GM19395 (cell line): ENCODE data around the gene DGLUCY.
"Not testable (repeated sequence)": the region's sequence is repeated elsewhere in the genome, so short reads cannot be mapped to it uniquely, and the experiment has no call there.

Source experiments
- ATAC-seq: cut with Tn5 transposase; IDR thresholded peaks from one replicate; pipeline ENCODE4 v1.9.1; 2021; ENCODE audit warnings: mild to moderate bottlenecking, moderate library complexity; ENCODE audit not compliant: unreplicated experiment

DGLUCY gene

GRCh38 chr14:91167380-91167770 lies 53.5 kb downstream of the DGLUCY start:
- ATAC-seq = no peak

DNA sequence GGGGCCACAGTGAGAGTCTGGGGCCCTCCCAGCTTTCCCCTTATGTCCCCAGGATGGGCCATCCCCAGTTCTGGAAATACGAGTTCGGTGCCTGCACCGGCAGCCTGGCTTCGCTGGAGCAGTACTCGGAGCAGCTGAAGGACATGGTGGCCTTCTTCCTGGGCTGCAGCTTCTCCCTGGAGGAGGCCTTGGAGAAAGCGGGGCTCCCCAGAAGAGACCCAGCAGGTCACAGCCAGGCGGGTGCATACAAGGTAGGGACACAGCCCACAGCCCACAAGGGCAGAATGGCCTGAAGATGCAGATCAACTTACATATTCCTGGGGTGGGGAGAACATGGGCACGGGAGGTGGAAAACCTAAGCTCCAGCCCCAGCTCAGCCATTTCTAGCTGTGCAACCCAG lies 56.1 kb downstream of the DGLUCY start:
- ATAC-seq = no peak

DNA sequence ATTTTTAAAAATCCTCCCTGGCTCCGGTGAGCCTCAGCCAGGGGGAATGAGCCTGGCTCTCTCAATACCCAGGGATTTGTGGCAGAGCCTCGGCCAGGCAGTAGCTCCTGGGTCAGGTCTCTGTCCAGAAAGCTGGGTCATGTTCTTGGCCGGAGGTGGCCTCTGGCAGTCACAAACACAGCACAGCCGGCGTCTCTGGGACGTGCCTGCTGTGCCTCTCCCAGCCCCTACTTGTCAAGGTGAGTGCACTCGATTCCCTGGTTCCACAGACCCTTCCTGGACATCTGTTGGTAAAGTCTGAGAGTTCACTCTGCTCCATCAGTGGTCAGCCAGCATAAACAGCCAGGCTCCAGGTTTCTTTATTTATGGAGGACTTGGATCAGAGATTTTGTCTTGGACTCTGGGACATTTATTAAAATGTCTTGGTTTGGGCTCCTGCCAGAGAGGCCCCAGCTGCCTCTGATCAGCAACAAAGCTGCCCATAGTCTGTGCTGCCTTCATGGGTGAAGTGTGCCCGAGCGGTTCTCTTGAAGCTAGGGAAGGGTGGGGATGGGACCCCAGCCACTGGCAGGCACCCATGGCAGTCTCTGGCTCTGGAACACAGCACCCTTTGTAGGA lies 56.7 kb downstream of the DGLUCY start:
- ATAC-seq = no peak

DNA sequence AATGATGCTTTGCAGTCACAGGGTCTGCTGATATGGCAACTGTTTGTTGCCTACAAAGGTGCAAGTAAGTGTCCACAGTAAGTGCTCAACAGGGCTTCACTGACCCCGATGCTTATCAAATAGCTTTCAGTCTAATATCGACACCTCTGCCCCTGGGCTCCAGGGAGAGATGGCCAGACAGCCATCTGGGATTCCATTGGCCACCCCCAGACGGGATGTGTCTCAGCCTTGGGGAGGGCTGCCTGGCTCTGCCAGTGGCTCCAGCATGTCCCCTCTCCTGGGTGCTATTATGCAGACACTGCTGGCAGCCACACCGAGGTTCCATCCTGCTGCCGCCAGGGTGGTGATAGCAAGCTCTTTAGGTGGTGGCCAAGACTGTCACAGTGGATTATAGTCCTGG lies 57.4 kb downstream of the DGLUCY start:
- ATAC-seq = no peak

GRCh38 chr14:91173221-91173670 lies 59.4 kb downstream of the DGLUCY start:
- no peak for ATAC-seq

DNA sequence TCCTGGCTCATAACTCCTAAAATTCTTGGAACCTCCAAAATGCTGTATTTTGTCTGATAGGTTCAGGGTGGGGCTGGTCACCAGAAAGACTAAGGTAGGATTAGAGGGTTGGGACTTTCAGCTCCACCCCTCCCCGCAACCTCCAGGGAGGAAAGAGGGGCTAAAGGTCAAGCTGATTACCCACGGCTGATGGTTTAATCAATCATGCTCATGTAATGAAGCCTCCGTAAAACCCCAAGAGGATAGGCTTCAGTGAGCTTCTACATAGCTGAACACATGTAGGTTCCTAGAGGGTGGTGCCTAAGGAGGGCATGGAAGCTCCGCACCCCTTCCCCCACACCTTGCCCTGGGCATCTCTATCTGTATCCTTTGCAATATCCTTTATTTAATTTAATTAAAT lies 60.0 kb downstream of the DGLUCY start:
- ATAC-seq = no peak

DNA sequence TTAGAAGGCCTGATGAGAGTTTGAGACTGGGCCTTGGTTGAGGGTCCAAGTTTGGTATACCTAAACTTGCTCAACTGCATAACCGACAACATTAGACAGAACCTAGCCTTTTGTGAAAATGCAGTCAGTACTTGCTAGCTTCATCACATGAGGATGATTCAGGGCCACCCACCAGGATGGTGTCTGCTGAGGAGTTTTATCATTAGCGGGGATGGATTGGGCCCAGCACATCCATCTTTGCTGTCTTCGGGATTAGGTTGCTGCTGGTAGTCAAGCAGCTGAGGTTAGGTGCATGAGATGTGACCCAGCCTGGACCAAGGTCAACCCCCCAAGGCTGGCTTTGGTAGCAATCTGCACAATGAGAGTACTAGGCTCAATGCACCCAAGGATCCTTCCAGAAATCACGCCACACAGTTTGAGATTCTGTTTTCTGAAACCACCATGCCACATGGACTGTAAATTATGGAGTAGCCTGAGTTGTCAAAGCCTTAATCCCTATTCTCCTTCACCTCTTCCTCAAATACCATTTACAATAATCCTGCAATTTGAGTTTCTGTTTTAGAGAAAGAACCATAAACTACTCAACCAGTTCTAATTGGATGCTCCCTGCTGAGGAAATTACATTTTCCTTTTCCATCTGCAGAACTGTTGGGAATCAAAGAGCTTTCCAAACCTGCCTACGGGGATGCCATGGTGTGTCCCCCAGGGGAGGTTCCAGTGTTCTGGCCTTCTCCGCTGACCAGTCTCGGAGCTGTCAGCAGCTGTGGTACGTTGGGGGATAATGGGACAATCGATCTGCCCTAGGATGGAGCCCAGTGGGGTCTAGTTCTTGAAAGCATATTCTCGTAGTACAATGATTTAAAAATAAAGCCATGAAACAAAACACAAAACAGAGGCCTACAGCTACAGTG lies 61.7 kb downstream of the DGLUCY start:
- no peak for ATAC-seq

GRCh38 chr14:91177073-91178034 lies 63.5 kb downstream of the DGLUCY start:
- ATAC-seq = peak; percentile 62

DNA sequence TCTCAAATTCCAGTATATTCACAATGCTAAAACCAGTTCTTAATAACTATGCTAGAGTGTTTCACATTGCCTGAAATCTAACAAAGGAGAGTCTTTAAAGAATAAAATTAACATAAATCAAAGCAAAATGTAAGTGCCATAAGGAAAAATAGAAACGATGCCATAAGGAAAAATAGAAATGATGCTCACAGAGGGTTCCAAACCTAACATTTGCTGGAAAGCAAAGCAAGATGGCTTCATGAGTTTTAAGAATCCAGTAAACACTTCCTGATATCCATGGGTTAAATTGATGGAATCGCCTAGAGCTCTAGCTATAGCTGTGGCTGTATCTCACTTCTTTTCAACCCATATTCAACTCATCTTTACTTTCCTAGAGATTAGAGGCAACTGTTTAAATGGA lies 66.7 kb downstream of the DGLUCY start:
- ATAC-seq = no peak

- not testable (repeated sequence) for ATAC-seq
These were observed 68.9 kb downstream of the DGLUCY start for GRCh38 chr14:91182753-91183152.

- no peak for ATAC-seq
These were observed 70.7 kb downstream of the DGLUCY start for GRCh38 chr14:91184559-91184958.

DNA sequence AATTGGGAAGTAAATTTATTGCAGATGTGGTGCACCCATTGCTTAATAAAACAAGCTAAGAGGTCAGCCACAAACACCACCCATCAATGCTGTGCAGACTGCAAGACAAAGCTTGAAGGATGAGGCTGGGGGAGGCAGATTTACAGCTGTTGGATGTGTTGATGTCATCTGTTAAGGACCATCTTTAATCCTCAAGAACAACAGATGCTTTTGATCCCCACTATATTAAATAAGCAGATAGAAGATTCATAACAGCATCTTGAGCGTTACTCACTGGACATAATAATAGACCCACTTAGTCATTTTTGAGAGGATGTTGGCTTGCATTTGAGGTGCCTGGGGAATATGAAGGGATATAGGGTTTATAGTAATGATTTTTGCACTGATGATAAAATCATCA lies 71.8 kb downstream of the DGLUCY start:
- no peak for ATAC-seq

DNA sequence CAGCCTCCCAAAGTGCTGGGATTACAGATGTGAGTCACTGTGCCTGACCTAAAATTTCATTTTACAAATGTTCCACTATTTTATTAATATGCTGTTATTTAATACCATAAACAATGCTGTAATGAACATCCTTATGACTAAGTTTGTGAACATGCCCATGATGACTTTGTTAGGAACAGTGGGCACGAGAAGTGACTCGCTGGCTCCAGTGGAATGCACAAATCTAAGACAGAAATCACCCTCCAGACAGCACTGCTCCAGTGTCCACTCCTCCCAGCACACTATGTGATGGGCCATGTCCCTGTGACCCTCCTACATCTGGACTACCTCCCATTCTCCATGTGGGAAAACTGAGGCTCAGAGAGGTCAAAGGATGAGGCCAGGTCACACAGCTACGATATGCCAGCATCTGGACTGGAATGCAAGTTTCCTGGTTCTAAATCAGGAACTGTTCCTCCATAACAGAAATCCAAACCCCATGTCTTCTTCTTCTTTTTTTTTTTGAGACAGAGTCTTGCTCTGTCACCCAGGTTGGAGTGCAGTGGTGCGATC lies 72.7 kb downstream of the DGLUCY start:
- no peak for ATAC-seq

- no peak for ATAC-seq
These were observed 73.4 kb downstream of the DGLUCY start for GRCh38 chr14:91187271-91187670.

- no peak for ATAC-seq
These were observed 77.0 kb downstream of the DGLUCY start for GRCh38 chr14:91190853-91191252.

DNA sequence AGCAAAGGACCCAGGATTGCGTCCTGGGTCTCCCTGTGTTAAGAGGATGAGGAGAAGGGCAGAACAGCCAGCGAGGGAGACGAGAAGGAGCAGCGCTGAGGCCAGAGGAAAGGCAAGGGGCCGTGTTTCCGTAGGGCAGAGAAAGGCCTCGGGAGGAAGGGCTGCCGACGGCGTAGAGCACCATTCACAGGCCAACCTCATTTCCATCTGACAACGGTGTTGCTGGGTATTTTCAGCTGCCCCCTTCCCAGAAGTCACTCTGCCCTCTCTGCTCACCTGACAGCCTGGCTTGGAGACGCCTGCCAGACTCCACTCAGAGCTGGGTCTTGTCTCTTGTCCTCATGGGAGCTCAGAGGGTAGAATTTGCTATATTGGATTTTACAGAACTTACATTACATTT lies 79.2 kb downstream of the DGLUCY start:
- no peak for ATAC-seq

- ATAC-seq = no peak
These were observed 82.0 kb downstream of the DGLUCY start for GRCh38 chr14:91195881-91196280.

DNA sequence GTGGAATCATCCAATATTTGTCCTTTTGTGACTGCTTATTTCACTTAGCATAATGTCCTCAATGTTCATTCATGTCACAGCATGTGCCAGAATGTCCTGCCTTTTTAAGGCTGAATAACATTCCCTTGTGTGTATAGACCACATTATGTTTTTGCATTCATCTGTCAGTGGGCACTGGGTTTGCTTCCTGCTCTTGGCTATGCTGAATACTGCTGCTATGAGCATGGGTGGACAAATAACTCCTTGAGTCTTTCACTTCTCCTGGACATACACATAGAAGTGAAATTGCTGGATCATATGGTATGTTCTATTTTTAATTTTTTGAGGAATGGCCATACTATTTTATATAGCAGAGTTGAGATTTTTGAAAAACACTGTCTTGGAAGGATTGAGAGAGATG lies 83.8 kb downstream of the DGLUCY start:
- ATAC-seq = no peak

DNA sequence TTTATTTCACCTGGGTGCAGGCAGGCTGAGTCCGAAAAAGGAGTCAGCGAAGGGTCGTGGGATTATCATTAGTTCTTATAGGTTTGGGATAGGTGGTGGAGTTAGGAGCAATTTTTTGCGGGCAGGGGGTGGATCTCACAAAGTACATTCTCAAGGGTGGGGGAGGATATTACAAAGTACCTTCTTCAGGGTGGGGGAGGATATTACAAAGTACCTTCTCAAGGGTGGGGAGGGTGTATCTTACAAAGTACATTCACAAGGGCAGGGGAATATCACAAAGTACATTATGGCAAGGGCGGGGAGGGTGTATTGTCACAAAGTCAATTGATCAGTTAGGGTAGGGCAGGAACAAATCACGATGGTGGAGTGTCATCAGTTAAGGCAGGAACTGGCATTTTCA lies 86.9 kb downstream of the DGLUCY start:
- ATAC-seq = not testable (repeated sequence)

DNA sequence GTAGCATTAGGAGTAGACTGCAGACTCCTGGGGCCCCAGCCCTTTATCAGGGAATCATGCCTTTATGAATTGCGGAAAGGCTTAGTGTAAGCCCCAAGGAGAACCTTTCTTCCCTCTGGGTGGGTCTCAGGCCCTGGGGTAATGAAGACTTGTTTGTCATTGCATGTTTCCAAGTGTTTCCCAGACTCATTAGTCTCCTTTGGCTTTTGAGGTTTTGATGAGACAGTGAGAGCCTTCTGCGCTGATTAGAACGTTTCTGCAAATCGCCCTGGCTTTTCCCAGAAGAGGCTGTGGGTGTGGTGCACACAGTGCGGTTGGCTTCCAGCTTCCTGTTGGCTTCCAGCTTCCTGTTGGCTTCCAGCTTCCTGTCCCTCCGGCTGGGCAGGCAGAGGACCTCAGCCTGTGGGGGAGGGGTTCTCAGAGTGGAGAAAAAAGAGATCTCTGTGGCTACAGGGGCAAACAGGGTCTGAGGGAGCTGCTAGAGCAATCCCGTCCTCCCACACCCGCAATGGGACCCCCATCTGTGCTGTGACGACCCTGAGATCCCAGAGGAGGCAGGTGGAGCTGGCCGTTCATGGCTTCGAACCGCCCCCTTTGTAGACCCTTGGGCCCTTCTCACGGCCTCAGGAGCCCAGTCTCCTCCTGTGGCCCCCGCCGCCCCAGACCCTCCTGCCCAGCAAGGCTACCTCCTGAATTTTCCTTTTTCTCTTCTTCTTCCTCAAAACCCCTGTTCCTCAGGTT lies 88.5 kb downstream of the DGLUCY start:
- ATAC-seq = no peak
